ENCODE data around the gene SLC39A5.
A peak's percentile ranks its signal among the peaks of the same experiment; 100 is the strongest.
"Not testable (repeated sequence)": the region's sequence is repeated elsewhere in the genome, so short reads cannot be mapped to it uniquely, and the experiment has no call there.

SLC39A5 gene

GRCh38 chr12:56229916-56230431 lies at the start of gene SLC39A5:
SLC39A5 (plus strand) TSS chr12:56230051; CDS start chr12:56231275, 1,224 bp downstream.
- DNase-seq = no peak

- DNase-seq = no peak
These were observed 42.9 kb upstream of the SLC39A5 start for GRCh38 chr12:56186957-56187356.

GRCh38 chr12:56188131-56188777 lies 41.6 kb upstream of the SLC39A5 start:
- no peak for DNase-seq

GRCh38 chr12:56188778-56189098 lies 41.1 kb upstream of the SLC39A5 start:
- DNase-seq = peak; percentile 48 to 50

GRCh38 chr12:56189099-56189917 lies 40.5 kb upstream of the SLC39A5 start, which contains the start of gene SMARCC2:
SMARCC2 (minus strand) TSS chr12:56189483; CDS start chr12:56189461, 22 bp downstream.
- DNase-seq = peak; percentile 87 to 89

GRCh38 chr12:56189918-56190694 lies 39.7 kb upstream of the SLC39A5 start:
- peak; percentile 97 to 98 for DNase-seq

- DNase-seq = no peak
These were observed 39.1 kb upstream of the SLC39A5 start for GRCh38 chr12:56190695-56191155.

GRCh38 chr12:56192582-56192981 lies 37.3 kb upstream of the SLC39A5 start:
- no peak for DNase-seq

- DNase-seq = peak; percentile 74 to 76
These were observed 36.7 kb upstream of the SLC39A5 start for GRCh38 chr12:56193025-56193578.

GRCh38 chr12:56196818-56197550 lies 32.9 kb upstream of the SLC39A5 start:
- DNase-seq = not testable (repeated sequence)

GRCh38 chr12:56197921-56198635 lies 31.8 kb upstream of the SLC39A5 start:
- no peak for DNase-seq

GRCh38 chr12:56198836-56199235 lies 31.0 kb upstream of the SLC39A5 start:
- no peak for DNase-seq

- DNase-seq = no peak
These were observed 27.5 kb upstream of the SLC39A5 start for GRCh38 chr12:56202366-56202765.

- no peak for DNase-seq
These were observed 27.0 kb upstream of the SLC39A5 start for GRCh38 chr12:56202838-56203237.

- no peak for DNase-seq
These were observed 25.6 kb upstream of the SLC39A5 start for GRCh38 chr12:56204275-56204674.

GRCh38 chr12:56205445-56205844 lies 24.4 kb upstream of the SLC39A5 start:
- DNase-seq = no peak

GRCh38 chr12:56206452-56207166 lies 23.2 kb upstream of the SLC39A5 start:
- DNase-seq = peak; percentile 56

GRCh38 chr12:56208006-56208405 lies 21.8 kb upstream of the SLC39A5 start:
- no peak for DNase-seq

- DNase-seq = peak in 1 of 2 experiments; percentile 32
These were observed 17.5 kb upstream of the SLC39A5 start for GRCh38 chr12:56212361-56212760.

- DNase-seq = no peak
These were observed 16.0 kb upstream of the SLC39A5 start for GRCh38 chr12:56213878-56214277.

GRCh38 chr12:56216461-56216860 lies 13.4 kb upstream of the SLC39A5 start:
- no peak for DNase-seq
